WTC11 (cell line): ENCODE measurements around the gene NPEPL1. TPM values are rescaled to one million over a fixed set of nuclear protein-coding genes. Genes with fewer than 3 reads are reported as not detected.

Experiments used
- ATAC-seq: fragments of 200-7000 bp; cut with Tn5 transposase; 2 replicates; pipeline ENCODE4 v1.10.0; 2021; ENCODE audit warnings: mild to moderate bottlenecking, moderate library complexity
- CTCF ChIA-PET: fragments of 300-600 bp; sonication (Branson Sonifier 250); formaldehyde crosslinking; loops from one replicate; lab custom pipeline; 2021; ENCODE audit warnings: antibody characterized with exemption; lab: Charles Lee
- POLR2A ChIA-PET: fragments of 350-600 bp; sonication (Branson Sonifier 250); formaldehyde crosslinking; loops from one replicate; lab custom pipeline; 2021; ENCODE audit warnings: antibody characterized with exemption; lab: Charles Lee
- DNase-seq: peaks from one replicate; pipeline ENCODE4 v3.0.0; 2021; ENCODE audit warnings: low spot score
- H3K27ac Mint-ChIP-seq: 2 replicates; pipeline ENCODE4 v1.8.0; 2021; ENCODE audit warnings: mixed read lengths
- H3K27me3 Mint-ChIP-seq: 2 replicates; pipeline ENCODE4 v1.8.0; 2021; ENCODE audit warnings: low read depth, mild to moderate bottlenecking, moderate library complexity, mixed read lengths
- H3K36me3 Mint-ChIP-seq: 2 replicates; pipeline ENCODE4 v1.8.0; 2021; ENCODE audit warnings: mixed read lengths
- H3K4me1 Mint-ChIP-seq: 2 replicates; pipeline ENCODE4 v1.8.0; 2022; ENCODE audit warnings: mixed read lengths
- H3K4me3 Mint-ChIP-seq: 2 replicates; pipeline ENCODE4 v1.8.0; 2021; ENCODE audit warnings: mild to moderate bottlenecking, moderate library complexity, mixed read lengths
- H3K9me3 Mint-ChIP-seq: 2 replicates; pipeline ENCODE4 v1.8.0; 2021; ENCODE audit warnings: mixed read lengths
- ATF1 ChIP-seq: sonication (generic); formaldehyde crosslinking; IDR thresholded peaks from 2 replicates; pipeline ENCODE4 v1.8.1; 2023; ENCODE audit warnings: mild to moderate bottlenecking, moderate library complexity, missing genetic modification reagents
- CREM ChIP-seq: sonication (generic); formaldehyde crosslinking; IDR thresholded peaks from 2 replicates; pipeline ENCODE4 v1.8.1; 2022; ENCODE audit warnings: mild to moderate bottlenecking, missing genetic modification reagents, moderate library complexity
- EMX1 ChIP-seq: fragments of 250-450 bp; sonication (Bioruptor Pico); IDR thresholded peaks from 2 replicates; pipeline ENCODE4 v1.8.0; 2021; ENCODE audit warnings: mild to moderate bottlenecking
- FOXJ3 ChIP-seq: sonication (generic); formaldehyde crosslinking; IDR thresholded peaks from 2 replicates; pipeline ENCODE4 v1.9.0; 2021; ENCODE audit warnings: missing genetic modification reagents, mild to moderate bottlenecking, borderline replicate concordance
- FOXP1 ChIP-seq: sonication (generic); formaldehyde crosslinking; IDR thresholded peaks from 2 replicates; pipeline ENCODE4 v1.8.0; 2022; ENCODE audit warnings: missing genetic modification reagents, mild to moderate bottlenecking, moderate library complexity, borderline replicate concordance
- GTF2I ChIP-seq: fragments of 250-450 bp; sonication (Bioruptor Pico); conservative IDR thresholded peaks from 2 replicates; pipeline ENCODE4 v1.4.0; 2021; ENCODE audit warnings: mild to moderate bottlenecking
- HMGA2 ChIP-seq: fragments of 250-450 bp; sonication (Bioruptor Pico); IDR thresholded peaks from 2 replicates; pipeline ENCODE4 v1.4.0; 2021; ENCODE audit warnings: mild to moderate bottlenecking, moderate library complexity
- IRF2 ChIP-seq: sonication (generic); formaldehyde crosslinking; IDR thresholded peaks from 2 replicates; pipeline ENCODE4 v1.8.0; 2022; ENCODE audit warnings: low read depth, missing genetic modification reagents, borderline replicate concordance
- NFATC4 ChIP-seq: fragments of 250-450 bp; sonication (Bioruptor Pico); IDR thresholded peaks from 2 replicates; pipeline ENCODE4 v1.9.0; 2021; ENCODE audit warnings: mild to moderate bottlenecking
- NFE2L1 ChIP-seq: sonication (generic); formaldehyde crosslinking; IDR thresholded peaks from 2 replicates; pipeline ENCODE4 v1.8.1; 2023; ENCODE audit warnings: missing genetic modification reagents
- NR3C1 ChIP-seq: sonication (generic); formaldehyde crosslinking; conservative IDR thresholded peaks from 2 replicates; pipeline ENCODE4 v1.8.1; 2023; ENCODE audit warnings: low read depth, mild to moderate bottlenecking, missing genetic modification reagents
- SMAD4 ChIP-seq: sonication (generic); formaldehyde crosslinking; IDR thresholded peaks from 2 replicates; pipeline ENCODE4 v1.8.0; 2022; ENCODE audit warnings: mild to moderate bottlenecking, missing genetic modification reagents
- SOX15 ChIP-seq: fragments of 250-450 bp; sonication (Bioruptor Pico); IDR thresholded peaks from 2 replicates; pipeline ENCODE4 v1.9.0; 2021; ENCODE audit warnings: mild to moderate bottlenecking
- TCF7 ChIP-seq: sonication (generic); formaldehyde crosslinking; IDR thresholded peaks from 2 replicates; pipeline ENCODE4 v1.8.0; 2022; ENCODE audit warnings: mild to moderate bottlenecking, low read depth, missing genetic modification reagents, moderate library complexity
- TEAD1 ChIP-seq: sonication (generic); formaldehyde crosslinking; IDR thresholded peaks from 2 replicates; pipeline ENCODE4 v1.8.0; 2022; ENCODE audit warnings: mild to moderate bottlenecking, missing genetic modification reagents
- ZNF121 ChIP-seq: sonication (generic); formaldehyde crosslinking; IDR thresholded peaks from 2 replicates; pipeline ENCODE4 v1.8.0; 2023; ENCODE audit warnings: missing genetic modification reagents
- ZNF671 ChIP-seq: fragments of 250-450 bp; sonication (Bioruptor Pico); IDR thresholded peaks from 2 replicates; pipeline ENCODE4 v1.8.0; 2021; ENCODE audit warnings: mild to moderate bottlenecking
- total RNA-seq: library from RNA; stranded (reverse); gene quantifications from 3 replicates; pipeline ENCODE4 v1.2.3, GENCODE V29; 2021
- TF ChIP-seq, protein P1 (sequence below): sonication (generic); formaldehyde crosslinking; IDR thresholded peaks from 2 replicates; pipeline ENCODE4 v1.8.1; 2023; ENCODE audit warnings: mild to moderate bottlenecking, missing genetic modification reagents, moderate library complexity
- TF ChIP-seq, protein P2 (sequence below): fragments of 200-600 bp; IDR thresholded peaks from 2 replicates; pipeline ENCODE4 v1.8.0; 2022; ENCODE audit warnings: antibody characterized with exemption
- TF ChIP-seq, protein P3 (sequence below): sonication (generic); formaldehyde crosslinking; IDR thresholded peaks from 2 replicates; pipeline ENCODE4 v1.8.1; 2022; ENCODE audit warnings: mild to moderate bottlenecking, missing genetic modification reagents, moderate library complexity, borderline replicate concordance
- TF ChIP-seq, protein P4 (sequence below): sonication (generic); formaldehyde crosslinking; IDR thresholded peaks from 2 replicates; pipeline ENCODE4 v1.8.1; 2023; ENCODE audit warnings: mild to moderate bottlenecking, missing genetic modification reagents
- TF ChIP-seq, protein P5 (sequence below): sonication (generic); formaldehyde crosslinking; IDR thresholded peaks from 2 replicates; pipeline ENCODE4 v1.8.1; 2022; ENCODE audit warnings: low read depth, missing genetic modification reagents, borderline replicate concordance
- TF ChIP-seq, protein P6 (sequence below): fragments of 250-450 bp; sonication (Bioruptor Pico); IDR thresholded peaks from 2 replicates; pipeline ENCODE4 v1.9.0; 2021; ENCODE audit warnings: moderate library complexity, mild to moderate bottlenecking, inconsistent platforms, borderline replicate concordance
- TF ChIP-seq, protein P7 (sequence below): fragments of 250-450 bp; sonication (Bioruptor Pico); IDR thresholded peaks from 2 replicates; pipeline ENCODE4 v2.1.2; 2022; ENCODE audit warnings: mild to moderate bottlenecking, moderate library complexity

NPEPL1 gene
- total RNA-seq, 1 experiment from 2014 or later = 39.9 TPM

DNA sequence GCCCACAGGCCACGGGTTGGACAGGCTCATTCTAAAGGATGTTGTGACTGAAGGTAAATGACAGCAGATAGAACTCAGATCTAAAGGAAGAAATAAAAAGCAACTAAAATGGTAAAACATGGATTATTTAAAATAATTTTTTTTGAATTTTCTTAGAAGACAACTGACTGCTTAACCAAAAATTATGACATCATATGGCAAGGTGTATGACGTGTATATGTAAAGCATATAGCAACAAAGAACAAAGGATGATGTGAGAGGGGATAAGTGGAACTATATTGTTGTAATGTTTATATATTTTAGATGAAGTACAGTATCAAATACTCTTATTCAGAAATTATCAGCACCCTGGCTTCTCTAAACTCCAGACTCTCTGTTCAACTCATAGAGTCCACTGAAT lies 38.6 kb downstream of the NPEPL1 start (continued):
- TF ChIP-seq, protein P1, sequence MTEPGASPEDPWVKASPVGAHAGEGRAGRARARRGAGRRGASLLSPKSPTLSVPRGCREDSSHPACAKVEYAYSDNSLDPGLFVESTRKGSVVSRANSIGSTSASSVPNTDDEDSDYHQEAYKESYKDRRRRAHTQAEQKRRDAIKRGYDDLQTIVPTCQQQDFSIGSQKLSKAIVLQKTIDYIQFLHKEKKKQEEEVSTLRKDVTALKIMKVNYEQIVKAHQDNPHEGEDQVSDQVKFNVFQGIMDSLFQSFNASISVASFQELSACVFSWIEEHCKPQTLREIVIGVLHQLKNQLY (CRISPR knock-in tag) = no peak
- TF ChIP-seq CREM (no peak), ZNF671 (no peak), SMAD4 (no peak), GTF2I (no peak), NR3C1 (no peak)
- TF ChIP-seq, protein P2, sequence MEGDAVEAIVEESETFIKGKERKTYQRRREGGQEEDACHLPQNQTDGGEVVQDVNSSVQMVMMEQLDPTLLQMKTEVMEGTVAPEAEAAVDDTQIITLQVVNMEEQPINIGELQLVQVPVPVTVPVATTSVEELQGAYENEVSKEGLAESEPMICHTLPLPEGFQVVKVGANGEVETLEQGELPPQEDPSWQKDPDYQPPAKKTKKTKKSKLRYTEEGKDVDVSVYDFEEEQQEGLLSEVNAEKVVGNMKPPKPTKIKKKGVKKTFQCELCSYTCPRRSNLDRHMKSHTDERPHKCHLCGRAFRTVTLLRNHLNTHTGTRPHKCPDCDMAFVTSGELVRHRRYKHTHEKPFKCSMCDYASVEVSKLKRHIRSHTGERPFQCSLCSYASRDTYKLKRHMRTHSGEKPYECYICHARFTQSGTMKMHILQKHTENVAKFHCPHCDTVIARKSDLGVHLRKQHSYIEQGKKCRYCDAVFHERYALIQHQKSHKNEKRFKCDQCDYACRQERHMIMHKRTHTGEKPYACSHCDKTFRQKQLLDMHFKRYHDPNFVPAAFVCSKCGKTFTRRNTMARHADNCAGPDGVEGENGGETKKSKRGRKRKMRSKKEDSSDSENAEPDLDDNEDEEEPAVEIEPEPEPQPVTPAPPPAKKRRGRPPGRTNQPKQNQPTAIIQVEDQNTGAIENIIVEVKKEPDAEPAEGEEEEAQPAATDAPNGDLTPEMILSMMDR = no peak

DNA sequence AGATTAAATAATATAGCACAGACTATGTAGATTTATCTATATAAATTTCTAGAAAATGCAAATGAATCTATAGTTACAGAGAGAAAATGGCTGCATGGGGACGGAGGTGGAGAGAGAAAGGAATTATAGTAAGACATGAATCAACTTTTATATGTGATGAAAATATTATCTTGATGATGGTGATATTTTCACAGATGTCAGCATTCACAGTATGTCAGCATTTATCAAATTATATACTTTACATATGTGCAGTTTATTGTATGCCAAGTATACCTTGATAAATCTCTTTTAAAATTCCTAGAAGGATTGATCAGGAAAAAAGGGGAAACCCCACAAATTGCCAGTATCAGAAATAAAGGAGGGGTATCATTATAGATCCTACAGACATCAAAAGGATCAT lies 44.6 kb downstream of the NPEPL1 start:
- no peak for DNase-seq
- no peak for ATAC-seq
- Mint-ChIP-seq H3K27ac (no peak overlapping the region), H3K27me3 (no peaks in the 10 kb centered on the region; the same call in 1 of the 2 replicates), H3K4me1 (no peaks in the 10 kb centered on the region), H3K4me3 (no peak overlapping the region), H3K36me3 (peaks cover 18% of the 10 kb centered on the region), H3K9me3 (peaks cover 33% of the 10 kb centered on the region)
- ChIA-PET CTCF (no interaction called here), POLR2A (no interaction called here)
- TF ChIP-seq SMAD4 (no peak), ATF1 (CRISPR knock-in tag) (no peak), NFATC4 (CRISPR knock-in tag) (no peak), FOXJ3 (CRISPR knock-in tag) (no peak), EMX1 (CRISPR knock-in tag) (no peak), ZNF121 (CRISPR knock-in tag) (no peak), NFE2L1 (CRISPR knock-in tag) (no peak), HMGA2 (CRISPR knock-in tag) (no peak), IRF2 (no peak), SOX15 (CRISPR knock-in tag) (no peak), FOXP1 (CRISPR knock-in tag) (no peak), TCF7 (no peak), ZNF671 (no peak), TEAD1 (CRISPR knock-in tag) (no peak)
- TF ChIP-seq, protein P3, sequence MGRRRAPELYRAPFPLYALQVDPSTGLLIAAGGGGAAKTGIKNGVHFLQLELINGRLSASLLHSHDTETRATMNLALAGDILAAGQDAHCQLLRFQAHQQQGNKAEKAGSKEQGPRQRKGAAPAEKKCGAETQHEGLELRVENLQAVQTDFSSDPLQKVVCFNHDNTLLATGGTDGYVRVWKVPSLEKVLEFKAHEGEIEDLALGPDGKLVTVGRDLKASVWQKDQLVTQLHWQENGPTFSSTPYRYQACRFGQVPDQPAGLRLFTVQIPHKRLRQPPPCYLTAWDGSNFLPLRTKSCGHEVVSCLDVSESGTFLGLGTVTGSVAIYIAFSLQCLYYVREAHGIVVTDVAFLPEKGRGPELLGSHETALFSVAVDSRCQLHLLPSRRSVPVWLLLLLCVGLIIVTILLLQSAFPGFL (CRISPR knock-in tag) = no peak
- TF ChIP-seq, protein P4, sequence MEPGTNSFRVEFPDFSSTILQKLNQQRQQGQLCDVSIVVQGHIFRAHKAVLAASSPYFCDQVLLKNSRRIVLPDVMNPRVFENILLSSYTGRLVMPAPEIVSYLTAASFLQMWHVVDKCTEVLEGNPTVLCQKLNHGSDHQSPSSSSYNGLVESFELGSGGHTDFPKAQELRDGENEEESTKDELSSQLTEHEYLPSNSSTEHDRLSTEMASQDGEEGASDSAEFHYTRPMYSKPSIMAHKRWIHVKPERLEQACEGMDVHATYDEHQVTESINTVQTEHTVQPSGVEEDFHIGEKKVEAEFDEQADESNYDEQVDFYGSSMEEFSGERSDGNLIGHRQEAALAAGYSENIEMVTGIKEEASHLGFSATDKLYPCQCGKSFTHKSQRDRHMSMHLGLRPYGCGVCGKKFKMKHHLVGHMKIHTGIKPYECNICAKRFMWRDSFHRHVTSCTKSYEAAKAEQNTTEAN (CRISPR knock-in tag) = no peak
- TF ChIP-seq, protein P1 (CRISPR knock-in tag) = no peak
- TF ChIP-seq, protein P5, sequence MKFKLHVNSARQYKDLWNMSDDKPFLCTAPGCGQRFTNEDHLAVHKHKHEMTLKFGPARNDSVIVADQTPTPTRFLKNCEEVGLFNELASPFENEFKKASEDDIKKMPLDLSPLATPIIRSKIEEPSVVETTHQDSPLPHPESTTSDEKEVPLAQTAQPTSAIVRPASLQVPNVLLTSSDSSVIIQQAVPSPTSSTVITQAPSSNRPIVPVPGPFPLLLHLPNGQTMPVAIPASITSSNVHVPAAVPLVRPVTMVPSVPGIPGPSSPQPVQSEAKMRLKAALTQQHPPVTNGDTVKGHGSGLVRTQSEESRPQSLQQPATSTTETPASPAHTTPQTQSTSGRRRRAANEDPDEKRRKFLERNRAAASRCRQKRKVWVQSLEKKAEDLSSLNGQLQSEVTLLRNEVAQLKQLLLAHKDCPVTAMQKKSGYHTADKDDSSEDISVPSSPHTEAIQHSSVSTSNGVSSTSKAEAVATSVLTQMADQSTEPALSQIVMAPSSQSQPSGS (CRISPR knock-in tag) = no peak
- TF ChIP-seq, protein P6, sequence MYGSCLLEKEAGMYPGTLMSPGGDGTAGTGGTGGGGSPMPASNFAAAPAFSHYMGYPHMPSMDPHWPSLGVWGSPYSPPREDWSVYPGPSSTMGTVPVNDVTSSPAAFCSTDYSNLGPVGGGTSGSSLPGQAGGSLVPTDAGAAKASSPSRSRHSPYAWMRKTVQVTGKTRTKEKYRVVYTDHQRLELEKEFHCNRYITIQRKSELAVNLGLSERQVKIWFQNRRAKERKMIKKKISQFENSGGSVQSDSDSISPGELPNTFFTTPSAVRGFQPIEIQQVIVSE (CRISPR knock-in tag) = no peak
- TF ChIP-seq, protein P7, sequence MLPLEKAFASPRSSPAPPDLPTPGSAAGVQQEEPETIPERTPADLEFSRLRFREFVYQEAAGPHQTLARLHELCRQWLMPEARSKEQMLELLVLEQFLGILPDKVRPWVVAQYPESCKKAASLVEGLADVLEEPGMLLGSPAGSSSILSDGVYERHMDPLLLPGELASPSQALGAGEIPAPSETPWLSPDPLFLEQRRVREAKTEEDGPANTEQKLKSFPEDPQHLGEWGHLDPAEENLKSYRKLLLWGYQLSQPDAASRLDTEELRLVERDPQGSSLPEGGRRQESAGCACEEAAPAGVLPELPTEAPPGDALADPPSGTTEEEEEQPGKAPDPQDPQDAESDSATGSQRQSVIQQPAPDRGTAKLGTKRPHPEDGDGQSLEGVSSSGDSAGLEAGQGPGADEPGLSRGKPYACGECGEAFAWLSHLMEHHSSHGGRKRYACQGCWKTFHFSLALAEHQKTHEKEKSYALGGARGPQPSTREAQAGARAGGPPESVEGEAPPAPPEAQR (CRISPR knock-in tag) = no peak
